Measurements from ENCODE around the gene TMEM271. TPM values are rescaled to one million over a fixed set of nuclear protein-coding genes. Genes with fewer than 3 reads are reported as not detected.
A peak's percentile ranks its signal among the peaks of the same experiment; 100 is the strongest.

The TMEM271 gene
- total RNA-seq, 1 donor from 2014 or later, result 0.25 TPM

DNA sequence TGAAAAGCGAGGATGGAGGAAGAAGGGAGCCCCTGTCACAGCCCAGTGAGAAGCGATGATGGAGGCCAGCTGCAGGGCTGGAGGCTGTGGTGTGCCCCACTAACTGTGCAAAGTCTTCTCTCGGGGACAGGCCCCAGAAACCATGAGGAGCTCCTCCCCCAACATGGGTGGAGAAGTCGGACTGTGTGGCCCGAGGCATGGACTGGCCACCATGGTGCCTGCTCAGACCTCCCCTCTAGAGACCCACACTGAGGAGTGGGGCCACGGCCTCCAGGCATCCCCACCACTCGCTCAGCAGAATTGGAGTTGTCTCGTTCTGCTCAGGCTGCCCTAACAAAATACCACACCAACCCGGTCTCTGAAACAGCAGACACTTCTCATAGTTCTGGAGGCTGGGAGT, 37.0 kb upstream of the TMEM271 start:
- DNase-seq (ENCODE audit: extremely low spot score in 2 of 2), result no peak
- H3K27me3 ChIP-seq, result no peaks in the 10 kb centered on the region
- intact Hi-C loops (cut with DNase I), result no loop called here

DNA sequence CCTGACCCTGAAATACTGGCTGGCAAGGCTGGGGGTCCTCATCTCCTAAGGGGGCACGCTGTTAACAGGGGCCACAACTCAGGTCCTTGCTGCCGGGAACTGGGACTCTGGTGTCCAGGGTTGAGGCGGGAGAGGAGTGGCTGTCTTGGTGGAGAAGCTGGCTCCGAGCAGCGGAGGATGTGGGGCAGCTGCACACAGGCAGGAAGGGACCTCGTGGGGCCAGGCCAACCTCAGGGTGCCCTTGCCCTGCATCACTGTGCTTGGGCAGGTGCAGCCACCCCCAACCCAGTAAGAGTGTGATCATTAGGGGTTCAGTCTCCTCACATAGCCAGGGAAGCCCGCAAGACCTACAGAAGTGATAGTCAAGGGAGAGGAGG, 36.6 kb upstream of the TMEM271 start:
- Histone ChIP-seq H3K4me3 (no peak overlapping the region), H3K36me3 (no peaks in the 10 kb centered on the region), H3K4me1 (no peaks in the 10 kb centered on the region), H3K27ac (no peak overlapping the region), H3K27me3 (no peaks in the 10 kb centered on the region), H3K9me3 (no peaks in the 10 kb centered on the region)
- intact Hi-C loops (cut with DNase I), result no loop called here
- TF ChIP-seq POLR2AphosphoS5 (IDR thresholded peaks at IDR 0.05; ENCODE audit: insufficient read depth in 1 of 2, low read depth in 1 of 2), result no peak
- TF ChIP-seq POLR2A (IDR thresholded peaks at IDR 0.05), result no peak
- TF ChIP-seq, protein P1, sequence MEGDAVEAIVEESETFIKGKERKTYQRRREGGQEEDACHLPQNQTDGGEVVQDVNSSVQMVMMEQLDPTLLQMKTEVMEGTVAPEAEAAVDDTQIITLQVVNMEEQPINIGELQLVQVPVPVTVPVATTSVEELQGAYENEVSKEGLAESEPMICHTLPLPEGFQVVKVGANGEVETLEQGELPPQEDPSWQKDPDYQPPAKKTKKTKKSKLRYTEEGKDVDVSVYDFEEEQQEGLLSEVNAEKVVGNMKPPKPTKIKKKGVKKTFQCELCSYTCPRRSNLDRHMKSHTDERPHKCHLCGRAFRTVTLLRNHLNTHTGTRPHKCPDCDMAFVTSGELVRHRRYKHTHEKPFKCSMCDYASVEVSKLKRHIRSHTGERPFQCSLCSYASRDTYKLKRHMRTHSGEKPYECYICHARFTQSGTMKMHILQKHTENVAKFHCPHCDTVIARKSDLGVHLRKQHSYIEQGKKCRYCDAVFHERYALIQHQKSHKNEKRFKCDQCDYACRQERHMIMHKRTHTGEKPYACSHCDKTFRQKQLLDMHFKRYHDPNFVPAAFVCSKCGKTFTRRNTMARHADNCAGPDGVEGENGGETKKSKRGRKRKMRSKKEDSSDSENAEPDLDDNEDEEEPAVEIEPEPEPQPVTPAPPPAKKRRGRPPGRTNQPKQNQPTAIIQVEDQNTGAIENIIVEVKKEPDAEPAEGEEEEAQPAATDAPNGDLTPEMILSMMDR (IDR thresholded peaks at IDR 0.05), result no peak
- DNase-seq (ENCODE audit: extremely low spot score in 2 of 2), result no peak

More for the DNA sequence above, 37.0 kb upstream of the TMEM271 start:
- Histone ChIP-seq H3K9me3 (no peaks in the 10 kb centered on the region), H3K36me3 (no peaks in the 10 kb centered on the region), H3K4me1 (no peaks in the 10 kb centered on the region), H3K27ac (no peak overlapping the region), H3K4me3 (no peak overlapping the region)
- TF ChIP-seq, protein P1 (IDR thresholded peaks at IDR 0.05), result no peak
- TF ChIP-seq POLR2AphosphoS5 (IDR thresholded peaks at IDR 0.05; ENCODE audit: insufficient read depth in 1 of 2, low read depth in 1 of 2), result no peak
- TF ChIP-seq POLR2A (IDR thresholded peaks at IDR 0.05), result no peak

DNA sequence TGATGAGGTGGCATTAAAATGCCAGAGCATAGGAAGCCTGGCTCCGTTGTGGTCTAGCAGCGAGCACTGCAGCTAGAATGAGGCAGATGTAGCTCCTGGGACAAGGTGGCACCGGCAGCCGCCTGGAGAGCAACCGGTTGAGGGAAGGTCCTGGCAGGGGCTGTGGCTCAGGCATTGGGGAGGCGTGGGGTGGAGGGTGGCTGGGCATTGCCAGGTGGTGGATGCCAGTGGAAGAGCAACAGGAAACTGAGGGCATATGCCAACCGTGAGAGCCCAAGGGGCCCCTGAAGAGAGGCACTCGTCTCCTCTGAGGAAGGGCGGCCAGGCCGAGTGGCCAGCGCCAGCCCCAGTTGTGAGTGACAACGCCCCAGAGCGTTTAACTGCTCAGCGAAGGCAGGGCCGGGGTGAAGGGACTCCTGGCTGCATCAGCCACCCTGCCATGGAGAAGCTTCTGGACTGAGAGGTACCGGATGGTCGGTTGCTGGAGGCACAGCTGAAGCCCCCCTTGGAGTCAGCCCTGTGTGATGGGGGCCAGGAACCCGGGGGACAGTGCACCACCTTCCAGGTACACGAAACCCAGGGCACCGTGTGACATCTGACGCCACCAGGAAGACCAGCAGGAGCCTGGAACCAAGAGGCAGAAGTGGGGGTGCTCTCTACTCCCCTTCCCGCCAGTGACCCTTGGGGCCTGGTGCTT, 36.1 kb upstream of the TMEM271 start:
- no peak for DNase-seq (ENCODE audit: extremely low spot score in 2 of 2)
- H3K4me1 ChIP-seq, result no peaks in the 10 kb centered on the region
- intact Hi-C loops (cut with DNase I), result no loop called here
- no peaks in the 10 kb centered on the region for H3K9me3 ChIP-seq
- no peak overlapping the region for H3K4me3 ChIP-seq
- no peak overlapping the region for H3K27ac ChIP-seq
- no peaks in the 10 kb centered on the region for H3K27me3 ChIP-seq
- no peaks in the 10 kb centered on the region for H3K36me3 ChIP-seq
- no peak for TF ChIP-seq POLR2A (IDR thresholded peaks at IDR 0.05)
- no peak for TF ChIP-seq POLR2AphosphoS5 (IDR thresholded peaks at IDR 0.05; ENCODE audit: insufficient read depth in 1 of 2, low read depth in 1 of 2)
- TF ChIP-seq, protein P1 (IDR thresholded peaks at IDR 0.05), result no peak

DNA sequence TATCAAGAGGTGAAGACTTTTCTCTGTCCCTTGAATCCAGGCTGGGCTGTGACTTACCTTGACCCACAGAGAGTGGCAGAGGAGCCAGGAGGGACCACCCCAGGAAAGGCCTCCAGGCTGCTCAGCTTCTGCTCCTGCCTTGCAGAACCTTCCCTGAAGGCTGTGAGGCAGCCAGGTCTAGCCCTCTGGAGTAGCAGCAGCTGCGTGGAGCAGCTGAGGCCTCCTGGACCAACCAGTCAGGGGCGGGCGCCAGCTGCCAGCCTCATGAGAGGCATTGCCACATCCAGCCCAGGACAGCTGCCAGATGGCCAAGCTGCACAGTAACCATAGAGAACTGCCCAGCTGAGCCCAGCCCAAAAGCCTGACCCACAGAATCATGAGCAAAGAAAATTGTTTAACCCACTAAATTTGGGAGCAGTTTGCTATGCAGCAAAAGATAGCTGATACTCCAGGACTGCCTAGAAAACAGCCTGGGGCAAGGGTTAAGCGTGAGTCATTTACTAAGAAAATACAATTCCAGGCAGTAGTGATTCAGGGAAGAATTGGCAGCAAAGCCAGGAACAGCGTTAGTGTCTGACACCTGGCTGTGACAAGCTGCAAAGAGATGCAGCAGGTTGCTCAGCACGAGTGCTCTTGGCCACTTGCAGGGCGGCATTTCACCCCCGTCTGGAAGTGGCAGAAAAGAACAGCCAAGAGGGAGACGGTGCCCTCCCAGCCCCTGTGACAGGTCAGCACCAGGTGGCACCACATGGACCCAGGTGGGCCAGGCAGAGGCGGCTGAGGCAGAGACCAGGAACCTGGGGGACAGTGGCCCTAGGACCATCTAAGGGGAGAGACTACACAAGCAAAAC, 34.5 kb upstream of the TMEM271 start:
- Histone ChIP-seq H3K4me3 (no peak overlapping the region), H3K4me1 (no peaks in the 10 kb centered on the region), H3K36me3 (no peaks in the 10 kb centered on the region), H3K9me3 (no peaks in the 10 kb centered on the region), H3K27ac (no peak overlapping the region), H3K27me3 (no peaks in the 10 kb centered on the region)
- peak in 1 of 2 donors; percentile 70 for DNase-seq (ENCODE audit: extremely low spot score in 2 of 2)
- intact Hi-C loops (cut with DNase I), result no loop called here
- TF ChIP-seq POLR2A (IDR thresholded peaks at IDR 0.05), result no peak
- TF ChIP-seq POLR2AphosphoS5 (IDR thresholded peaks at IDR 0.05; ENCODE audit: insufficient read depth in 1 of 2, low read depth in 1 of 2), result peak in 1 of 2 donors; percentile 36

DNA sequence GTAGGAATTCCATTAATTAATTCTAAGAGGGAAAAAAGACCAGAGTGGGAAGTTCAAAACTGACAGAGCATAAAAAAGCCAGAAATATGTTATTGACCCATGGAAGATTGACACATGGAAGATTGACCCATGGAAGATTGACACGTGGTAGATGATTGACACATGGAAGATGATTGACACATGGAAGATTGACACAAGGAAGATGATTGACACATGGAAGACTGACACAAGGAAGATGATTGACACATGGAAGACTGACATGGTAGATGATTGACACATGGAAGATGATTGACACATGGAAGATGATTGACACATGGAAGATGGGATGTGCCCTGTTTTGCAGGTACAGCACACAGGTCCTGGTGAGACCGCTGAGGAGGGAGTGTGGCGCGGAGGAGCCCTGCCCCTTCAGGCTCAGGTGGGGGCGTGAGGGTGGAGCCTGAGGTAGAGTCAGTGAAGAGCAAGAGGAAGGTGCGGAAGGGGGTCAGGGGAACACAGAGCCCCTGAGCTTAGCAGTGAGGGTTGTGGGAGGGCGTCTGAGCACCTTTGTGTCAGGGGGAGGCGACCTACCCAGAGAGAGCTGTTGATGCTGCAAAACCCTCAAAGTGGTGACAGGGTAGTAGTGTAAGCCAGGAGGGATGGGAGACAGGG, 33.4 kb upstream of the TMEM271 start:
- no peaks in the 10 kb centered on the region for H3K9me3 ChIP-seq
- no peaks in the 10 kb centered on the region for H3K36me3 ChIP-seq
- no peak overlapping the region for H3K27ac ChIP-seq
- H3K4me1 ChIP-seq, result no peaks in the 10 kb centered on the region
- TF ChIP-seq POLR2AphosphoS5 (IDR thresholded peaks at IDR 0.05; ENCODE audit: insufficient read depth in 1 of 2, low read depth in 1 of 2) (no peak), POLR2A (IDR thresholded peaks at IDR 0.05) (no peak)
- TF ChIP-seq, protein P1 (IDR thresholded peaks at IDR 0.05), result no peak
- DNase-seq (ENCODE audit: extremely low spot score in 2 of 2), result no peak
- no peaks in the 10 kb centered on the region for H3K27me3 ChIP-seq
- no peak overlapping the region for H3K4me3 ChIP-seq
- intact Hi-C loops (cut with DNase I), result no loop called here
